Activated CD8-positive, alpha-beta memory T cell treated with anti-CD3 and anti-CD28 coated beads for 24 hours (primary cell): ENCODE data around the gene VSIG10.
"Not testable (repeated sequence)": the region's sequence is repeated elsewhere in the genome, so short reads cannot be mapped to it uniquely, and the experiment has no call there.

Experiments used
- DNase-seq: peaks from one replicate; pipeline ENCODE4 v3.0.0-alpha.2; 2020

The VSIG10 gene

GRCh38 chr12:118032188-118032587, 71.6 kb downstream of the VSIG10 start:
- no peak for DNase-seq

GRCh38 chr12:118029166-118029565, 74.6 kb downstream of the VSIG10 start:
- no peak for DNase-seq

- no peak for DNase-seq
Measured at GRCh38 chr12:118025168-118025567, 78.6 kb downstream of the VSIG10 start.

DNA sequence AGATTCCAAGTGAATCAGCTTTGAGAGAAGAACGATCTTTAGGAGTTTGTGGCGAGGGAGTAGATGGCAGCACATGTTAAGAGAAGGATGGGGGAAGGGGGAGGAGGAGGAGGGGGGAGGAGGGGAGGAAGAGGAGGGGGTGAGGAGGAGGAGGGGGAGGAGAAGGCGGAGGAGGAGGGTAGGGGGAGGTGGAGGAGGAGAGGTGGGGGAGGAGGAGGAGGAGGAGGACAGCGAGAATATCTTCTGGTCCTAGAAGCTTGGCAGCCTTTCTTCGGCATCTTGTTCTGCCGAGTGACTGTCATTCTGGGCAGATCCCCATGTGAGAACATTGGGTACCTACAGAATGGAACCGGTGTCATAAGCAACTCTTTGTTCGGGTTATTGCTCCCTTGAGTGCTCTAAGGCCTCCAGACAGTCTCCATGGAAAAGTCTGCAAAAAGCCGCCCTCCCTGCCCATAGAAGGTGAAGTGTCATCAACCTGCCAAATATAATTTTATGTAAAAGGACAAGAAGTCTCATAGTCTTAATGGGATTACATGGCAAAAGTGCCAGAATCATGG, 80.4 kb downstream of the VSIG10 start:
- no peak for DNase-seq

GRCh38 chr12:118022728-118023109, 81.1 kb downstream of the VSIG10 start:
- no peak for DNase-seq

DNA sequence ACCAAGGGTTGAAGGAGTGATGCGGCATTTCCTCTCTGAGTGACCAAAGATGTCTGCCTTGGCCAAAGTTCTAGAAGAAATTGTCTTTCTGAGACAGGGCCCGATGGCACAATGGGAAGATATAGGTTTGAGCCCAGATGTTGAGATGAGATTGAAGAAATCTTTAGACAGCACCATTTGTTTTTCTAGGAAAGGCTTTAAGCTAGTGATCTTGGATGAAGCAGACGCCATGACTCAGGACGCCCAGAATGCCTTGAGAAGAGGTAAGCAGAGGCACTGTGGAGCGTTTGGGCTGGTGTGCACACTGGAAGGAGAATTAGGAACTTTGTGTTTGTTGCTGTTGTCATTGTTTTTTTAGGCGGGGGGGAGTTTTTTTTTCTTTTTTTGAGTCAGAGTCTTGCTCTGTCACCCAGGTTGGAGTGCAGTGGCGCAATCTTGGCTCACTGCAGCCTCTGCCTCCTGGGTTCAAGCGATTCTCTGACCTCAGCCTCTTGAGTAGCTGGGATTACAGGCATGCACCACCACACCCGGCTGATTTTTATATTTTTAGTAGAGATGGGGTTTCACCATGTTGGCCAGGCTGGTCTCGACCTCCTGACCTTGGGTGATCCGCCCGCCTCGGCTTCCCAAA, 81.6 kb downstream of the VSIG10 start:
- DNase-seq: not testable (repeated sequence)

DNA sequence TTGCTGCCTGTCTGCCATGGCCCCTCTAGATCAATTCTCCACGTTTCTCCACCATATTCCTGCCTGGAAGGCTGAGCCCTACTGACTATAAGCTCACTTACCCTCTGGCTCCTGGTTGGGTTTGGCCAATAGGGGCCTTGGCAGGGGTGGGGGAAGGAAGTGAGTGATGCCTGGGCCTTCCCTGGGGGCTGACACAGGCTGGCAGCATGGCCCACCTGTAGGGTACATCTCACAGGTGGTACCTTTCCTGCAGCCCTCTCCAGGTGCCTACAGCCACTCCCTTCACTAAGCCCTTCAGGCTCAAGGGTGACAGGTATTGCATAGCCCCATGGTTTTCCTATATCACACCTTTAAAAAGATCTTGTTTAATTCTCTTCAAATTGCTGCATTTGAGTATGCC, 83.8 kb downstream of the VSIG10 start:
- DNase-seq: no peak

DNA sequence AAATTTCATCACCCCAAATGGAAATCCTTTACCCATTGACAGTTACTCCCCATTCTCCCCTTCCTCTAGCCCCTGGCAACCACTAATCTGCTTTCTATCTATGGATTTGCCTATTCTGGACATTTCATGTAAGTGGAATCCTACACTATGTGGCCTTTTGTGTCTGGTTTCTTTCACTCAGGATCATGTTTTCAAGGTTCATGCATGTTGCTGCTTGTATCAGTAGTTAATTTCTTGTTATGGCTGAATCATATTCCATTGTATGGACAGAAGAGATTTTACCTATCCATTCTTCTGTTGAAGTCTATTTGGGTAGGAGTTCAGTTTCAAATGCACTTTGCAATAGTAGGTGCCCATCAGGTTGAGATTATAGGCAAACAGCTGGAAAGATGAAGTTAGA, 85.9 kb downstream of the VSIG10 start:
- no peak for DNase-seq

DNA sequence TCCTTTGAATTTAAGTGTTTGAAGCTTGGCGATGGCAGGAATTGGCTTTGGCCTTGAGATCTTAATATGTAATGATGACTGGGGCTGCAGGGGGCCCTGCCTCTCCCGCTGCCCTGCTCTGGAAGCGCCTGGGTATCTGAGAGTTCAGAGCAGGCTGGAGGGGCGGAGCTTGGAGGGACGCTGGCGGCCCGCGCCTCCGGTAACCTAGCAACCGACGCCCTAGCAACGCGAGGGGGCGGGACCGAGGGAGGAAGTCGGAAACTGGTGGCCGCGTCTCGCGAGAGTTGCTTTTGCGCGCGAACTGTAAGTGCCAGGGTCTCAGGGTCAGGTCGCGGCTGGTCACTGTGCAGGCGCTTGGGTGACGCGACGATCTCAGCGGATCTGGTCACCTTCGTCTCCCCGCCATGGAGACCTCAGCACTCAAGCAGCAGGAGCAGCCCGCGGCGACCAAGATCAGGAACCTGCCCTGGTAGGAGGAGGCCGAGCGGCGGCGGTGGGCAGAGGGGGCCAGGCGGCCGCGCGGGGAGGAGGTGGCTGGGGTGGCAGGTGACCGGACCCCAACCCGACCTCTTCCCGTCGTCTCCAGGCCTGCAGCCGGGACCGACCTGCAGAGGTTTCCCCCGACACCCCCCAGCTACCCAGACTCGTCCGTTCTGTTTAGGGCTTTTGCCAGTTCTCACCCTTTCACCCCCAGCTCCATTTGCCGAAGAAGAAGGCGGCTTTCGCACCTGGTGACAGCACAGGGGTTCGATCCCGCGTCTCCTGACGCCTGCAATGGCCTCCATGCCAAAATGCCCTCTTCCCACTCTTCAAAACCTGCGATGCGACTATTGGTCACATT, 87.2 kb downstream of the VSIG10 start, which contains the start of gene RFC5:
Gene RFC5, plus strand, starts transcription at position 280 of the 841 bp plus-strand sequence. Its CDS starts 125 bp downstream, at position 405.
- DNase-seq: peak; percentile 99

DNA sequence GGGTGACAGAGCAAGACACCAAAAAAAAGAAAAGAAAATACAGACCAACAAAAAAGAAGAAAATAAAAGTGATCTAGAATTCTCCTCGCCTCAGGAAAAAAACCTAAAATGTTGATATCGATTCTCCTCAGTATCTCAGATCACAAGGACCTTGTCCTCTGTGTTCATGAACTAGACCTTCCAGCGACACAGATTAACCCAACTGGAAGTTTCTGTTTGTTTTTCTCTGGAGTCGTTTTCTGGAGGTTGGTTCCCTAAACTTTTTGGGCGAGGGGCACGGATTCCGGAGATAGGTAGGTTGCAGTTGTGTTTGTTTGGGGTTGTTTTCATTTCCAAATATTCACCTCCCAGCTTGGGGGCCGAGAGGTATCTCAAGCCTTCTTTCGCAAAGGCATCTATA, 87.9 kb downstream of the VSIG10 start:
- DNase-seq: no peak

GRCh38 chr12:118015306-118015705, 88.5 kb downstream of the VSIG10 start:
- no peak for DNase-seq
